GM21447 (cell line): ENCODE results near the gene VASH2.
"Not testable (repeated sequence)": the region's sequence is repeated elsewhere in the genome, so short reads cannot be mapped to it uniquely, and the experiment has no call there.

ENCODE experiments used
- ATAC-seq: cut with Tn5 transposase; IDR thresholded peaks from one replicate; pipeline ENCODE4 v1.9.1; 2021; ENCODE audit not compliant: unreplicated experiment

Gene VASH2

GRCh38 chr1:213020016-213020415, 69.7 kb downstream of the VASH2 start:
- no peak for ATAC-seq

GRCh38 chr1:213027024-213027423, 76.7 kb downstream of the VASH2 start:
- not testable (repeated sequence) for ATAC-seq

GRCh38 chr1:213032651-213033050, 82.3 kb downstream of the VASH2 start:
- no peak for ATAC-seq

GRCh38 chr1:213034713-213035112, 84.4 kb downstream of the VASH2 start:
- ATAC-seq: no peak

- ATAC-seq: no peak
Observed at GRCh38 chr1:213035573-213035972, 85.2 kb downstream of the VASH2 start.
